GM19099 (cell line): ENCODE data around the gene PDE6A.

Source experiments
- POLR2A ChIP-seq: IDR thresholded peaks from 3 replicates; pipeline ENCODE4 v1.6.1; 2011; ENCODE audit warnings: low read depth; ENCODE audit not compliant: insufficient read length; ENCODE audit errors: extremely low read depth

The PDE6A gene

GRCh38 chr5:149915392-149916260, 29.0 kb downstream of the PDE6A start:
- TF ChIP-seq POLR2A: no peak

DNA sequence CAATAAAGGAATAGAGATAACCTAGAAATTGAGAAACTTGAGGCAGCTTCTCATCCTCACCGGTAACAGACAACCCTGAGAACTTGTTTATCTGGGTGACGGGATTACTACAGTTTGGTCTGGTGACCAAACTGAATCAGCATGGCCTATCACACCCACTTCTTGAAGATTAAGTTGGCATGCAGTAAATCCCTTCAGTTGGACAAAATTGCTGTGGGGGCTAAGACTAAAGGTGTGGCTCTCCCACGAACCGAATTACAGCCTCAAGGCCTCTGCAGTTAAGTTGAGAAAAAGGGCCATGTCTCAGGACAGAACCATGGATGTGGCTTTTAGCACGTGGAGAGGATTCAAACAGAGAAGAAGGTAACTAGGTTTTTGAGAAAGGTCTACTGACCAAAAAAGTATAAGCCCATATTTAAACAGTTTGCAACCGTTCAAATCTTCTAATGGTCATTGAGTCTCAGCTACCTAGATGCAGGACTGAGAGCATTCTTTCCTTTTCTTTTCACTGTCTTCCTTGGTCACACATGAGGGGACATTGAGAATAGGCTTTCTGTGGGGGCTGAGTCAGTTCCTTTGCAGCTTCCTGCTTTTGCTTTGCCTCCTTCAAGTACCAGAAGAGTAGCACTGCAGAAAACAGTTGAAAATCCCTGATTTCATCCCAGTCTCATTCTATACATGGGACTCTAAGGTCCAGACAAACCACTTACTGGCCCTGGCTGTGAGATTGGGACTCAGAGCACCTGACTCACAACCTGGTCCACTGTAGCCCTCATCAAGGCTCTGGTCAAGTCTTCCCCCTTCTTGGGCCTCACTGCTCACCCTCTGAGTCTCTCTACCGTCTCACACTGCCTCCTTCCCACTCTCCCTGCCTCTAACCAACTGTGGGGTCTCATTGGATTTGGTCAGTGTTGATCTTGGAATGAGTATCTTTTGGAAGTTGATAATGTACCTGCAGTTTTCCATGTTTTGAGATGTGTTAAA, 30.9 kb downstream of the PDE6A start:
- TF ChIP-seq POLR2A: no peak

DNA sequence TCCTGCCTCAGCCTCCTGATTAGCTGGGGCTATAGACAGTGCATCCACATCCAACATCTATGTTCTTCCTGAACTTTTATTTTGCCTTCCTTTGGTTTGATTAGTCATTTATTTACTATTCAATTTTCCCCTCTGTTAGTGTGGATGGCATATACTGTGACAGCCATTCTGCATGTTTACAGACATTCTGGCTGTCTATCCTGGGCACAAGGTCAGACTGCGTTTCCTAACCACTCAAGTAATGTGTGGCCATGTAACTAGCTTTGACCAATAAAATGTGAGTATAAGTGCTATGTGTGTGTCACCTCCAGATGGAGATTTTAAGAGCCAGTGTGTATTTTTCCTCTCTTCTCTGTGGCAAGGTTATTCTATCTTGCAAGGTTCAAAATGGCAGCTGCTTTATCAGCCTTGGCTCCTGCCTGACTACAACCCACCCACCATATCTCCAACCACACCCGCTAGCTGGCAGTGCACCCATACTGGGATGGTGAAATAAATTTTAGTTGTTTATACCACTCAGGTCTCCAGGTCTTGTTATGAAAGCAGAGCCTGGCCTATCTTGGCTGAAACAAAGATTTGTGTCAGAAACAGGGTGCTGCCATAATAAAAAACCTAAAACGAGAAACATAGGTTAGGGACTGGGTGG, 32.2 kb downstream of the PDE6A start:
- no peak for TF ChIP-seq POLR2A

DNA sequence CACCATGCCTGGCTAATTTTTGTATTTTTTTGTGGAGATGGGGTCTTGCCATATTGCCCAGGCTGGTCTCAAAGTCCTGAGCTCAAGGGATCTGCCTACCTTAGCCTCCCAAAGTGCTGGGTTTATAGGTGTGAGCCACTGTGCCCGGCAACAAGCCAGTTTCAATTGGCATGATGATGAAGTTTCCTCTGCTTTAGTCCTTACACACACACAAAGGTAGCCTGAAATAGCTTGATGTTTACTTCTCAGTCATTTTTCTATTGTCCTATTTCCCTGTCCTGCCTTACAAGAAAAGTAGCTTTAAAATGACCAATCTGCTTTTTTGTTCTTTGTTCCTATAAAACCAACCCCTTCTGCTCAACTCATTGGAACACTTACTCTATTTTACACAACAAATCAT, 33.6 kb downstream of the PDE6A start:
- TF ChIP-seq POLR2A: no peak

DNA sequence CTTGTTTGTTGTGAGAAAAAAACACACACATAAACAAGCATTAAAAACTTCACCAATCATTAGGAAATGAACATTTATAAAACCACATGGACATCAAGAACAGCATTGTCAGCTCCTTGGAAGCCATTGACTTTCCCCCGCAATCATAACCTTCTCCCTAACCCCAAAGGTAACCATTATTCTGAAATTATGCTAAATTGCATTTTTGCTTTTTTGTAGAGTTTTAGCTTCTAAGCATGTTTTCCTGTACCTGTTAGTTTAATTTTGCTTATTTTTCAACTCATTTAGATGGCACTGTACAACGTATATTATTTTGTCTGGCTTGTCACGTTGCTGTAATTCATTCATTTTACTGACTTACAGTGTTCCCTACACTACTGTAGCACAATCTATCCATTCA, 36.8 kb downstream of the PDE6A start:
- TF ChIP-seq POLR2A: no peak

DNA sequence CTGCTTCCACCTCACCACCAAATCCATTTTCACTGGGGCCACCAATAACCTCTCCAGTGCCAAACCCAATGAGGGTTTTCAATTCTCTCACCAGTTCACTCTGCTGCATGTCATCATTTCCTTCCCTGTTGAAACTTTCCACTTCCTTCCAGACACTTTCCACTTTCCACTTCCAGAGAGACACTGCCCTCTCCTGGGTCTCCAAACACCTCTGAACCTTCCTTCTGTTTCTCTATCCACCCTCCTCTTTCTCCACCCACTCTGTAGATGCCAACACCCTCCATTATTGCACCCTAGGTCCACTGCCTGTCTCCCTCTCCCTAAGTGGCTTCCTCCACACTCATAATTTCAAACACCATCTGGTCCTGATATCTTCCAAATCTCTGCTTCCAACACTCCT, 39.6 kb downstream of the PDE6A start:
- TF ChIP-seq POLR2A: no peak

GRCh38 chr5:149904293-149904886, 40.2 kb downstream of the PDE6A start:
- TF ChIP-seq POLR2A: no peak

DNA sequence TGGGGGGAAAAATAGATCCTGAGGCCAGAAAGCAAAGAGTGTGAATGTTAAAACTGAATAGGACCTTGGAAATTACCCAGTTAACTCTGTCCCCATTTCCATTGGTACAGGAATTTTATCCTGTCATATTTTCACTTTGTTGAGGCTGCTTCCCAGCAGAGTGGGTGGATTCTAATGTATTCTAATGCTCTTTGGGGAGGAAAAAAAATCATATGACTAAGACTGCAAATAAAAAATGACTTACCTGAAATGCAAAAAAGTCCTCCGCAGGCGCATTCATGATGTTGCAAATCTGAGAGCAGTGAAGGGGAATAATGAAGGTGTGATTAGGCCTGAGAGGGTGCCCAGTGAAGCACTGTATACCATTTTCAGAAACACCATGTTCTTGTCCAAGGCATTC, 41.2 kb downstream of the PDE6A start:
- no peak for TF ChIP-seq POLR2A

GRCh38 chr5:149902177-149902576, 42.4 kb downstream of the PDE6A start:
- TF ChIP-seq POLR2A: no peak

- TF ChIP-seq POLR2A: no peak
These were observed 43.1 kb downstream of the PDE6A start for GRCh38 chr5:149901511-149901910.

DNA sequence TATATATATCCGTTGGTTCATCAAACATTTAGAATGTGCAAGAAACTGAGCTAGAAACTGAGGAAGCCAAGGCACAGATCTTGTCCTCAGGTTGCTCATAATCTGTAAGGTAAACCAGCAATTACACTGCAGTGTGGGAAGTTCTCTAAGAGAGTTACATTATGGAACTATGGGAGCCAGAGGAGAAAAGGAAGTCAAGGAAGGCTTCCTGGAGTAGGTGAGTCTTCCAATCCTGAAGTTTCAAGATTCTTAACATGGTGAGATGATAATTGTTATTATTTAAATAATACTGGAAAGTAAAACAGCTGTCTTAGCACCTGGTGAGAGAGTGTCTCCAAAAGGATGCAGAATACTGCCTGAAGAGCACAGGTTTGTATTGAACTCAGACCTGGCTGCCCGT, 44.2 kb downstream of the PDE6A start:
- no peak for TF ChIP-seq POLR2A

DNA sequence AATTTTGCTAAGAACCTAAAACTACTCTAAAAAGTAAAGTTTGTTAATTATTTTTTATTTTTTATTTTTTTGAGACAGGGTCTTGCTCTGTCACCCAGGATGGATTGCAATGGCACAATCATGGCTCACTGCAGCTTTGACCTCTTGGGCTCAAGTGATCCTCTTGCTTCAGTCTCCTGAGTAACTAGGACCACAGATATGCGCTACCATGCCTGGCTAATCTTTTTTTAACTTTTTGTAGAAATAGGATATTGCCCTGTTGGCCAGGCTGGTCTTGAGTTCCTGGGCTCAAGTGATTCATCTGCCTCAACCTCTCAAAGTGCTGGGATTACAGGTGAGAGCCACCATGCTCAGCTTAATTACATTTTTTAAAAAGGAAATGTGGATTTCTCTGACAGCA, 45.8 kb downstream of the PDE6A start:
- TF ChIP-seq POLR2A: no peak

GRCh38 chr5:149895416-149896345, 48.9 kb downstream of the PDE6A start:
- TF ChIP-seq POLR2A: no peak

DNA sequence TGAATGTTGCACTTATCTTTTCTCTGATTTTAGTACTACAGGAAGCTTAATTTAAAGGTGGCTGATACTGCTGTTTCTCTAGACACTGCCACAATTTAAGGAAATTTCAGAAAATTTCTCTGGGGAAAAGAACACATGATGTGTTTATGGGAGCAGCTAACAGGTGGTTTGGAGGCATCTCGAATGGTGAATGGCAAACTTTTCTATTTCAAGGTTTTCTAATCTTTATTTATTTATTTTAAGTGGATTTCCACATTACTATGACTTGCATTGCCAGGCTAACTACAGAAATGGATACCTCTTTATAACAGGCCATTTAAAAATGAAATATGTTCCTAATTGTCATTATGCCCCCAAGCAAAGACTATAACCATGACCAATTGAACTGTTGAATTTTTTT, 50.4 kb downstream of the PDE6A start:
- TF ChIP-seq POLR2A: no peak
